ENCODE data around the gene CLTA. TPM values are rescaled to one million over a fixed set of nuclear protein-coding genes. Genes with fewer than 3 reads are reported as not detected.

Gene CLTA
- total RNA-seq, 2 donors from 2014 or later = 221 to 240 TPM

DNA sequence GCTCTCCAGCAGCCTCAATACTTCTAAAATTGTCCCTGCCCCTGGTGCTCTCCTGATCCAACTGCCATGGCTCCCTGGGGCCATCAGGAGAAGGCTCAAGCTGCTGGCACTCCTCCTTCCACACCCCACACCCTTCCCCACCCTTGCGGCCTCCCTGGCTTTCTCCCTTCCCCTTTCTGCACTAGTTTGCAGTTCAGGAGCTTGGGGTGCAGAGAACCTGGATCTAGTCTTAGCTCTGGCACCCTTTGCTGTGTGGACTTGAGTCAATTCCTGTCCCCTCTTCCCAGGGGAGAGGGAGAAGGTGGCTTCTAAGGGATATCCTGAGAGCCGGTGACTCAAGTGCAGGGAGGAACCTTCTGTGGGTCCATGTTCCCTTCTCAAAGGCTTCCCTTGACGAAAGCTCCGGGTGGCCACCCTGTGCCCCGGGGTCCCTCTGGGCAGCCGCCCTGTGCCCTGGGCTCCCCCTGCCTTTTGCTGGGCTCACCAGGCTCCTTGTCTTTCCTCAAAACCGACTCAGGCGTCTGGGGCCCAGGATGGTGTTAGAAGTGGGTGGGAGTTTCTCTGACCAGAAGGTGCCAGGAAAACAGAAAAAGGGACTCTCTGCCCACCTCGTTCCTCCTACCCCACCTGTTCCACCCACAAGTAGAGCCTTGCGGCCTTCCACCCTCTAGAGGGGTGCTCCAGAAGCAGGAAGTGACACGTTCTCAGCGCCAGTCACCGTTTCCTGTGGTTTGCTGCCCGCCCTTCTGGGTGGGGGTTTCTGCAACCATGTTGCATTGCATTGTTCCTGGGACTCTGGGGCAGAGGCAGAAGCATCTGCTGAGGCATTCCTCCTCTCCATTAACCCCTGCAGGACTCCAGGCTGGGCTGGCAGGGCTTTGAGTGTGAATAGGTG, 39.2 kb upstream of the CLTA start:
- no peak overlapping the region for H3K4me3 ChIP-seq (ENCODE audit: low read length)
- no peak overlapping the region for H3K4me3 Mint-ChIP-seq
- peaks cover 15% of the 10 kb centered on the region for H3K9me3 ChIP-seq (ENCODE audit: control insufficient read depth, low read length)
- H3K9me3 Mint-ChIP-seq = peaks cover 18% of the 10 kb centered on the region
- no peaks in the 10 kb centered on the region for H3K27me3 Mint-ChIP-seq (ENCODE audit: insufficient read depth)
- no peaks in the 10 kb centered on the region for H3K4me1 Mint-ChIP-seq
- no peaks in the 10 kb centered on the region for H3K4me1 ChIP-seq (ENCODE audit: control insufficient read depth, insufficient read depth, low read length)
- no peak overlapping the region for H3K27ac Mint-ChIP-seq
- peaks cover 82% of the 10 kb centered on the region for H3K36me3 ChIP-seq (ENCODE audit: control insufficient read depth, insufficient read depth, low read length)
- WGBS, 2 experiments (ENCODE audit: insufficient coverage in 1 of 2, insufficient read length in 1 of 2) = 92 to 93% methylated on average over 7 to 14 of the region's 14 CpGs
- peaks cover 56% of the 10 kb centered on the region for H3K36me3 Mint-ChIP-seq (ENCODE audit: low read depth)
- DNase-seq = no peak
- TF ChIP-seq, protein P1, sequence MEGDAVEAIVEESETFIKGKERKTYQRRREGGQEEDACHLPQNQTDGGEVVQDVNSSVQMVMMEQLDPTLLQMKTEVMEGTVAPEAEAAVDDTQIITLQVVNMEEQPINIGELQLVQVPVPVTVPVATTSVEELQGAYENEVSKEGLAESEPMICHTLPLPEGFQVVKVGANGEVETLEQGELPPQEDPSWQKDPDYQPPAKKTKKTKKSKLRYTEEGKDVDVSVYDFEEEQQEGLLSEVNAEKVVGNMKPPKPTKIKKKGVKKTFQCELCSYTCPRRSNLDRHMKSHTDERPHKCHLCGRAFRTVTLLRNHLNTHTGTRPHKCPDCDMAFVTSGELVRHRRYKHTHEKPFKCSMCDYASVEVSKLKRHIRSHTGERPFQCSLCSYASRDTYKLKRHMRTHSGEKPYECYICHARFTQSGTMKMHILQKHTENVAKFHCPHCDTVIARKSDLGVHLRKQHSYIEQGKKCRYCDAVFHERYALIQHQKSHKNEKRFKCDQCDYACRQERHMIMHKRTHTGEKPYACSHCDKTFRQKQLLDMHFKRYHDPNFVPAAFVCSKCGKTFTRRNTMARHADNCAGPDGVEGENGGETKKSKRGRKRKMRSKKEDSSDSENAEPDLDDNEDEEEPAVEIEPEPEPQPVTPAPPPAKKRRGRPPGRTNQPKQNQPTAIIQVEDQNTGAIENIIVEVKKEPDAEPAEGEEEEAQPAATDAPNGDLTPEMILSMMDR (conservative IDR thresholded peaks at IDR 0.05) = no peak
- no peaks in the 10 kb centered on the region for H3K27me3 ChIP-seq (ENCODE audit: control insufficient read depth, insufficient read depth, low read length, poor library complexity, severe bottlenecking)
- H3K9ac ChIP-seq (ENCODE audit: extremely low read depth, low read length, poor library complexity, severe bottlenecking) = no peak overlapping the region
- no peak overlapping the region for H3K27ac ChIP-seq (ENCODE audit: low read depth, low read length)

DNA sequence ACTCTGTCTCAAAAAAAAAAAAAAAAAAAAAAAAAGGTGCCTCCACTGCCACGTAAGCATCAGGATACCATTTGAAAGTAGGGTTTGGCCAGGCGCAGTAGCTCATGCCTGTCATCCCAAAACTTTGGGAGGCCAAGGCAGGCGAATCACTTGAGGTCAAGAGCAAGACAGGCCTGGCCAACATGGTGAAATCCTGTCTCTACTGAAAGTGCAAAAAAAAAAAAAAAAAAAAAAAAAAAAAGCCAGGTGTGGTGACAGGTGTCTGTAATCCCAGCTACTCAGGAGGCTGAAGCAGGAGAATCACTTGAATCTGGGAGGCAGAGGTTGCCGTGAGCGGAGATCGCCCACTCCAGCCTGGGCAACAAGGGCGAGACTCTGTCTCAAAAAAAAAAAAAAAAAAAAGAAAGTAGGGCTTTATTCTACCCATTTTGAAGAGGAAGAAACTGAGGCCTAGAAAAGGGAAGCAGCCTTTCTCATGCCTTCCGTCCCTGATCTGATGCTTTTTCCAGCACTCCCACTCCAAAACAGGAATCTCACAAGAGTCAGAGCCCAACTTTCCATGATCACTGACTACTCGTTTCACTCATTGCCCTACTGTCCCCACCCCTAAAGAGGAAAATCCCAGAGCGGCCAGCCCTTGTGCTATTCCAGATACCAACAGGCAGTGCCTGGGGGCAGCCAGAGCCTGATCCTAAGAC, 37.8 kb upstream of the CLTA start:
- Histone ChIP-seq H3K4me3 (ENCODE audit: low read length) (no peak overlapping the region), H3K9me3 (ENCODE audit: control insufficient read depth, low read length) (peaks cover 24% of the 10 kb centered on the region), H3K27ac (ENCODE audit: low read depth, low read length) (no peak overlapping the region), H3K9ac (ENCODE audit: extremely low read depth, low read length, poor library complexity, severe bottlenecking) (no peak overlapping the region), H3K27me3 (ENCODE audit: control insufficient read depth, insufficient read depth, low read length, poor library complexity, severe bottlenecking) (no peaks in the 10 kb centered on the region), H3K4me1 (ENCODE audit: control insufficient read depth, insufficient read depth, low read length) (no peaks in the 10 kb centered on the region), H3K36me3 (ENCODE audit: control insufficient read depth, insufficient read depth, low read length) (peaks cover 75% of the 10 kb centered on the region)
- Mint-ChIP-seq H3K27ac (no peak overlapping the region), H3K27me3 (ENCODE audit: insufficient read depth) (no peaks in the 10 kb centered on the region), H3K9me3 (peaks cover 26% of the 10 kb centered on the region), H3K4me1 (no peaks in the 10 kb centered on the region), H3K36me3 (ENCODE audit: low read depth) (peaks cover 51% of the 10 kb centered on the region), H3K4me3 (no peak overlapping the region)
- DNase-seq = no peak
- TF ChIP-seq, protein P1 (conservative IDR thresholded peaks at IDR 0.05) = no peak
- 96 to 100% methylated on average over 2 to 10 of the region's 10 CpGs for WGBS, 2 experiments (ENCODE audit: insufficient coverage in 1 of 2, insufficient read length in 1 of 2)

DNA sequence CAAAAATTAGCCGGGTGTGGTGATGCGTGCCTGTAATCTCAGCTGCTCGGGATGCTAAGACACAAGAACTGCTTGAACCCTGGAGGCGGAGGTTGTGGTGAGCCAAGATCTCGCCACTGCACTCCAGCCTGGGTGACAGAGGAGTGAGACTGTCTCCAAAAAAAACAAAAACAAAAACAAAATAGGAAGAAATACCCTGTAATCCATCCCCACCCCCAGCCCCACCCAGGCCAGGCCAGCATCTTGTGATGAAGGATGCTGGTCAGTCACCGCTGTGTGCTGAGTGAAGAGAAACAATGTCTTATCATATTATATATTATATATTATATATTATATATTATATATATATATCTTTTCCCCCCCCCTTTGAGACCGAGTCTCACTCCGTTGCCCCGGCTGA, 37.0 kb upstream of the CLTA start:
- no peaks in the 10 kb centered on the region for H3K27me3 ChIP-seq (ENCODE audit: control insufficient read depth, insufficient read depth, low read length, poor library complexity, severe bottlenecking)
- peaks cover 74% of the 10 kb centered on the region for H3K36me3 ChIP-seq (ENCODE audit: control insufficient read depth, insufficient read depth, low read length)
- Mint-ChIP-seq H3K36me3 (ENCODE audit: low read depth) (peaks cover 58% of the 10 kb centered on the region), H3K9me3 (peaks cover 34% of the 10 kb centered on the region), H3K4me3 (no peak overlapping the region), H3K27me3 (ENCODE audit: insufficient read depth) (no peaks in the 10 kb centered on the region), H3K27ac (no peak overlapping the region), H3K4me1 (no peaks in the 10 kb centered on the region)
- DNase-seq = no peak
- H3K9ac ChIP-seq (ENCODE audit: extremely low read depth, low read length, poor library complexity, severe bottlenecking) = no peak overlapping the region
- H3K9me3 ChIP-seq (ENCODE audit: control insufficient read depth, low read length) = peaks cover 32% of the 10 kb centered on the region
- H3K4me1 ChIP-seq (ENCODE audit: control insufficient read depth, insufficient read depth, low read length) = no peaks in the 10 kb centered on the region
- H3K4me3 ChIP-seq (ENCODE audit: low read length) = no peak overlapping the region
- H3K27ac ChIP-seq (ENCODE audit: low read depth, low read length) = no peak overlapping the region
- WGBS, 2 experiments (ENCODE audit: insufficient coverage in 1 of 2, insufficient read length in 1 of 2) = 68 to 84% methylated on average over 5 to 7 of the region's 9 CpGs
- TF ChIP-seq, protein P1 (conservative IDR thresholded peaks at IDR 0.05) = no peak

All from endodermal cell (in vitro differentiated cells).